ENCODE results near the gene GLRX. TPM values are rescaled to one million over a fixed set of nuclear protein-coding genes. Genes with fewer than 3 reads are reported as not detected.

GLRX gene
- polyA plus RNA-seq, 3 donors: 386 to 603 (median 555) TPM

DNA sequence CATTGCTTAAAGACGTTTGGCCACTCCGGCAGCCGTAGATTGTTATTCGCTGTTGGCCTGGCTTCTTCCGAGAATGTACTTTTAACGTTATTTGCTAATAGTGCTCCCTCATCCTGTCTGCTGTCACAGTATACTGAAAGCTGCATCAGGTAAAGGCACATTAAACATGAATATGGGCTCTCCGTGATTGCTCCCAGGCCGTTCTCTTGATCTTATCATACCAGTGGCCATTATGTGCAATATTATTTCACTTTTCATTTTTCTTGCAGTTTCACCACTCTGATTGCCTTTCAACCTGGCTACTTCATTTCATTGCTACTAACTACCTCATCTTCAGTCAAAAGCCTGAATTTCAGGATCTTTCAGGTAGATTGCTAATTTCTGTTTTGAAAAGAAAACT is 34.0 kb downstream of the GLRX start:
- peaks cover 0 to 4% of the 10 kb centered on the region in 2 donors for H3K36me3 ChIP-seq (replicated peaks in 1 of 2; ENCODE audit: control insufficient read depth in 1 of 2, insufficient read depth in 2 of 2, low read length in 2 of 2)
- H3K4me2 ChIP-seq (replicated peaks; ENCODE audit: extremely low read depth, low read length, poor library complexity, severe bottlenecking): no peak overlapping the region
- H3K4me3 ChIP-seq (replicated peaks in 1 of 3; ENCODE audit: low read depth in 2 of 3, low read length in 3 of 3): no peak overlapping the region
- no peaks in the 10 kb centered on the region for H3K79me2 ChIP-seq (ENCODE audit: insufficient read depth, low read length)
- TF ChIP-seq, protein P1, sequence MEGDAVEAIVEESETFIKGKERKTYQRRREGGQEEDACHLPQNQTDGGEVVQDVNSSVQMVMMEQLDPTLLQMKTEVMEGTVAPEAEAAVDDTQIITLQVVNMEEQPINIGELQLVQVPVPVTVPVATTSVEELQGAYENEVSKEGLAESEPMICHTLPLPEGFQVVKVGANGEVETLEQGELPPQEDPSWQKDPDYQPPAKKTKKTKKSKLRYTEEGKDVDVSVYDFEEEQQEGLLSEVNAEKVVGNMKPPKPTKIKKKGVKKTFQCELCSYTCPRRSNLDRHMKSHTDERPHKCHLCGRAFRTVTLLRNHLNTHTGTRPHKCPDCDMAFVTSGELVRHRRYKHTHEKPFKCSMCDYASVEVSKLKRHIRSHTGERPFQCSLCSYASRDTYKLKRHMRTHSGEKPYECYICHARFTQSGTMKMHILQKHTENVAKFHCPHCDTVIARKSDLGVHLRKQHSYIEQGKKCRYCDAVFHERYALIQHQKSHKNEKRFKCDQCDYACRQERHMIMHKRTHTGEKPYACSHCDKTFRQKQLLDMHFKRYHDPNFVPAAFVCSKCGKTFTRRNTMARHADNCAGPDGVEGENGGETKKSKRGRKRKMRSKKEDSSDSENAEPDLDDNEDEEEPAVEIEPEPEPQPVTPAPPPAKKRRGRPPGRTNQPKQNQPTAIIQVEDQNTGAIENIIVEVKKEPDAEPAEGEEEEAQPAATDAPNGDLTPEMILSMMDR (IDR thresholded peaks at IDR 0.05): no peak
- no peak overlapping the region for H3K9ac ChIP-seq (ENCODE audit: insufficient read depth, low read length, poor library complexity, severe bottlenecking)
- DNase-seq: no peak
- H3K36me3 Mint-ChIP-seq: peaks cover 0 to 28% of the 10 kb centered on the region in 2 donors
- H3K27me3 Mint-ChIP-seq (ENCODE audit: low read depth in 3 of 3): no peaks in the 10 kb centered on the region
- no peak overlapping the region for H3K4me3 Mint-ChIP-seq
- H3K27ac Mint-ChIP-seq: no peak overlapping the region
- H3K4me1 Mint-ChIP-seq: peaks cover 2% of the 10 kb centered on the region
- 99% methylated on average over 8 of the region's 8 CpGs for WGBS (ENCODE audit: insufficient coverage)
- no peaks in the 10 kb centered on the region for H3K4me1 ChIP-seq (ENCODE audit: control insufficient read depth in 1 of 2, insufficient read depth in 2 of 2, low read length in 2 of 2)
- intact Hi-C loops (cut with micrococcal nuclease): no loop called here
- H3K9me3 ChIP-seq (replicated peaks in 1 of 2; ENCODE audit: control insufficient read depth in 1 of 2, insufficient read depth in 1 of 2, low read length in 2 of 2): no peaks in the 10 kb centered on the region
- H3K27ac ChIP-seq (ENCODE audit: low read depth in 1 of 2, low read length in 2 of 2): no peak overlapping the region
- H3K27me3 ChIP-seq (ENCODE audit: control insufficient read depth in 2 of 2, insufficient read depth in 2 of 2, low read length in 2 of 2): no peaks in the 10 kb centered on the region
- H3K9me3 Mint-ChIP-seq: no peaks in the 10 kb centered on the region
- H4K20me1 ChIP-seq (ENCODE audit: insufficient read depth, low read length): no peaks in the 10 kb centered on the region
- H2AFZ ChIP-seq (ENCODE audit: insufficient read depth, low read depth, low read length, poor library complexity, severe bottlenecking): no peak overlapping the region

DNA sequence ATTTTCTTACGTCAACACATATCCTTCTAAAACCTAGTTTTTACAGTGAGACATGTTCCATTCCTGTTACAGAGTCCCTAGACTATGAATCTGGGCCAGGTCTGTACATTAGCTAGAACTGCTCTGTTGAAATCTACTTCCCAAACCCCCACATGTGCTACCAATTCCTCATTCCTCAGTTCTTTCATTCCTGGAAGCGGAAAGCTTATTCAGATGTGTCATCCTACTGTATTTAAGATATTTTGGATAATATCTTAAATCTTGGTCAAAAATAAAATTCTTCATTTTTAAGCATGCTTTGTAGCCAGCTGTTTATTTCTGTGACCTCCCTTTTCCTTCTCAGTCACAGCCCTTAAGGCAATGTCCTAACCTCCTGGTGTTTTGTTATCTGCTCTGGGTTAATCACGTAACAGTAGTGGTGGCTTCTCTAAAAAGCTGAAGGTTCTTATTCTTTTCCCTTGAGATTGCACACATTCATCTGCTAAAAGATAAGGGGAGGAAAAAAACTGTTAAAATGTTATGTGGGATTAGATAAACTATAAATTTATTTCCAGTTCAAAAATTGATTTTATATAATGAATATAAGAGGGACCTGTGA is 35.6 kb downstream of the GLRX start:
- H3K27ac Mint-ChIP-seq: peak overlapping the region in 1 of 7 donors; percentile 34

More for the DNA sequence above, 35.6 kb downstream of the GLRX start:
- TF ChIP-seq, protein P1 (IDR thresholded peaks at IDR 0.05): no peak
- Histone ChIP-seq H3K9ac (ENCODE audit: insufficient read depth, low read length, poor library complexity, severe bottlenecking) (no peak overlapping the region), H3K4me1 (ENCODE audit: control insufficient read depth in 1 of 2, insufficient read depth in 2 of 2, low read length in 2 of 2) (no peaks in the 10 kb centered on the region), H3K4me2 (replicated peaks; ENCODE audit: extremely low read depth, low read length, poor library complexity, severe bottlenecking) (no peak overlapping the region), H3K9me3 (replicated peaks in 1 of 2; ENCODE audit: control insufficient read depth in 1 of 2, insufficient read depth in 1 of 2, low read length in 2 of 2) (no peaks in the 10 kb centered on the region), H3K4me3 (replicated peaks in 1 of 3; ENCODE audit: low read depth in 2 of 3, low read length in 3 of 3) (no peak overlapping the region), H3K27me3 (ENCODE audit: control insufficient read depth in 2 of 2, insufficient read depth in 2 of 2, low read length in 2 of 2) (no peaks in the 10 kb centered on the region), H2AFZ (ENCODE audit: insufficient read depth, low read depth, low read length, poor library complexity, severe bottlenecking) (no peak overlapping the region), H3K36me3 (replicated peaks in 1 of 2; ENCODE audit: control insufficient read depth in 1 of 2, insufficient read depth in 2 of 2, low read length in 2 of 2) (peaks cover 0 to 4% of the 10 kb centered on the region in 2 donors), H4K20me1 (ENCODE audit: insufficient read depth, low read length) (no peaks in the 10 kb centered on the region), H3K27ac (ENCODE audit: low read depth in 1 of 2, low read length in 2 of 2) (no peak overlapping the region), H3K79me2 (ENCODE audit: insufficient read depth, low read length) (no peaks in the 10 kb centered on the region)
- Mint-ChIP-seq H3K4me3 (no peak overlapping the region), H3K36me3 (peaks cover 0 to 26% of the 10 kb centered on the region in 2 donors), H3K4me1 (peaks cover 2% of the 10 kb centered on the region), H3K9me3 (no peaks in the 10 kb centered on the region), H3K27me3 (ENCODE audit: low read depth in 3 of 3) (no peaks in the 10 kb centered on the region)
- 100% methylated on average over 1 of the region's 3 CpGs for WGBS (ENCODE audit: insufficient coverage)
- intact Hi-C loops (cut with micrococcal nuclease): no loop called here
- no peak for DNase-seq

Data from CD14-positive monocyte (primary cell).